Stomach smooth muscle (tissue), 2 donors: ENCODE results near the gene PARVB.

Experiments
- H3K27ac ChIP-seq: one replicate; pipeline ENCODE4 v1.7.0; 2013; ENCODE audit warnings: mild to moderate bottlenecking, low read length, inconsistent platforms
- H3K27me3 ChIP-seq, 2 donors: one replicate each; pipeline ENCODE4 v1.7.0; 2013; ENCODE audit warnings: low read length in 2 of 2; ENCODE audit not compliant: insufficient read depth in 2 of 2, control insufficient read depth in 1 of 2
- H3K36me3 ChIP-seq, 2 donors: one replicate each; pipeline ENCODE4 v1.7.0; 2013; ENCODE audit warnings: low read length in 2 of 2; ENCODE audit not compliant: control insufficient read depth in 2 of 2, insufficient read depth in 2 of 2
- H3K4me1 ChIP-seq: one replicate; pipeline ENCODE4 v1.7.0; 2013; ENCODE audit warnings: low read length; ENCODE audit not compliant: control insufficient read depth, insufficient read depth
- H3K4me3 ChIP-seq, 2 donors: one replicate each; pipeline ENCODE4 v1.7.0; 2013; ENCODE audit warnings: low read length in 2 of 2
- H3K9ac ChIP-seq, 2 donors: one replicate each; pipeline ENCODE4 v1.7.0; 2013; ENCODE audit warnings: low read length in 2 of 2, mild to moderate bottlenecking in 1 of 2
- H3K9me3 ChIP-seq, 2 donors: one replicate each; pipeline ENCODE4 v1.7.0; 2013; ENCODE audit warnings: low read length in 2 of 2; ENCODE audit not compliant: control insufficient read depth in 2 of 2
- donor health status: healthy.
- donor health status: Pancreatic carcinoma.

Gene PARVB

GRCh38 chr22:44221710-44222475 is 197.8 kb downstream of the PARVB start:
- Histone ChIP-seq H3K4me1 (no peaks in the 10 kb centered on the region), H3K27ac (no peak overlapping the region), H3K4me3 (no peak overlapping the region), H3K9ac (no peak overlapping the region), H3K36me3 (no peaks in the 10 kb centered on the region), H3K9me3 (peaks cover 0 to 6% of the 10 kb centered on the region in 2 donors), H3K27me3 (peaks cover 0 to 2% of the 10 kb centered on the region in 2 donors)
